ENCODE measurements around the gene ARHGEF19.
"Not testable (repeated sequence)": the region's sequence is repeated elsewhere in the genome, so short reads cannot be mapped to it uniquely, and the experiment has no call there.

The ARHGEF19 gene

DNA sequence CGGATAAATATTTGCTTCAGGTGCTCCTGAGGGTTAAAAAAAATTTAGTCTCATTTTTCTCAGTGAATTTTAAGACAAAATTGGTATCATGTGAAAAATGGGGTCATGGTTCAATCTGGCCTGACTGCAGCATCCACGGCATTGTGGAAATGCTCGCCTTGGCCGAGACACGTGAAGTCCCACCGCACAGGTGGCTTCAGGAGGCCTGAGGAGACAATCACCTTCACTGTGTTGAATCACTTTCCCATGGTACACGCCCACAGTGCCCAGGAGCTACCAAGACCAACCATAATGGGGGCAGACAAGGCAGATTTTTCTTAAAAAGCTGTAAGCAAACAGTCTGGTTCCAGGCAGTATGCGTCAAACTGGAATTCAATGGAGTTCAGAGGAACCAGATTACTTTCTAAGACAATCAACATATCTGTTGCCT lies 35.6 kb upstream of the ARHGEF19 start:
- Mint-ChIP-seq H3K4me1 (ENCODE audit: low read depth) (peaks cover 22% of the 10 kb centered on the region), H3K27me3 (no peaks in the 10 kb centered on the region), H3K27ac (no peak overlapping the region), H3K36me3 (no peaks in the 10 kb centered on the region), H3K9me3 (ENCODE audit: low read depth) (no peaks in the 10 kb centered on the region), H3K4me3 (no peak overlapping the region)

DNA sequence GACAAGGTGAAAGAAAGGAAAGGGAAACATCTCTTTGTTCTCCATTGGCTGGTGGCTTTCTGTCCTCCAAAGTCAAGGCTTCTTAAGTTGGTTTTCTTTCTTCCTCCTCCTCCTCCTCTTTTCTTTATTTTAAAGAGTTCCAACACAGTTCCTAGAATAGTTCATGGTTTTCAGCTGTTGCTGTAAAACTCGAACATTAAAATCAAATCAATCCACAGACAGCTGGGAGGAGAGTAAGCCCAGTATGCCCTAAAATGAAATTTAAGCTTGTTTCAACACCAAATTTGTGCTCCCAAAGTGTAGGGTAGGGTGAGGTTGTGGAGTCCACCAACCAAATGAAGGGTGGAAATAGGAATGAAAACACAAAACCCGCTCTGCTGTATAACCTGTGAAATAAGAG lies 35.0 kb upstream of the ARHGEF19 start:
- Mint-ChIP-seq H3K27me3 (no peaks in the 10 kb centered on the region), H3K4me3 (no peak overlapping the region), H3K27ac (peak overlapping the region; percentile 8), H3K36me3 (no peaks in the 10 kb centered on the region), H3K4me1 (ENCODE audit: low read depth) (peaks cover 22% of the 10 kb centered on the region), H3K9me3 (ENCODE audit: low read depth) (no peaks in the 10 kb centered on the region)

DNA sequence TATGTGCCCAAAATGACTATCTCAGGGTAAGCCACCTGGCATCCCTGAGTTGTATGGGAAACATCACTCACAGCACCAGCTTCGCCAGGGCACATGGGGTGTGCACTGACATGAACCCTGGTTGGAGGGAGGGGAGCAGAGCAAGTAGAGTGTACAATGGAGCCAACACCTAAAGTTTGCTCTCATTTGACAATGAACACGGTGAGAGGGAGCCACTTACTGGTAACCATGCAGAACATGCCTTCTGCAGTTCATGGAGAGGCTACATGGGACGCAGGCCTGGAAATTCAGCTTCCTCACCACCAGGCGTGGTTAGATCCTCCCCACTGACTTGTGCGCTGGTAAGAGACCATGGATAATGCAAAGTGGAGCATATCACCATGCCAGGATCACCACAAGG lies 34.5 kb upstream of the ARHGEF19 start:
- Mint-ChIP-seq H3K4me3 (no peak overlapping the region), H3K4me1 (ENCODE audit: low read depth) (peaks cover 22% of the 10 kb centered on the region), H3K27ac (no peak overlapping the region), H3K36me3 (no peaks in the 10 kb centered on the region), H3K27me3 (no peaks in the 10 kb centered on the region), H3K9me3 (ENCODE audit: low read depth) (no peaks in the 10 kb centered on the region)

DNA sequence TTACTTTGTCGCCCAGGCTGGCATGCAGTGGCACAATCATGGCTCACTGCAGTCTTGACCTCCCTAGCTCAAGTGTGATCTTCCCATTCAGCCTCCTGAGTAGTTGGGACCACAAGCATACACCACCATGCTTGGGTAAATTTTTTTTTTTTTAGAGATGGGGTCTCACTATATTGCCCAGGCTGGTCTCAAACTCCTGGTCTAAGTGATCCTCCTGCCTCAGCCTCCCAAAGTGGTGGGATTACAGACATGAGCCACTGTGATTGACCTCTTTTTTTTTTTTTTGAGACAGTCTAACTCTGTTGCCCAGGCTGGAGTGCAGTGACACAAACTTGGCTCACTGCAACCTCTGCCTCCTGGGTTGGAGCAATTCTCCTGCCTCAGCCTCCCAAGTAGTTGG lies 33.8 kb upstream of the ARHGEF19 start:
- H3K4me3 Mint-ChIP-seq; H3K36me3 Mint-ChIP-seq; H3K27ac Mint-ChIP-seq; H3K27me3 Mint-ChIP-seq; H3K9me3 Mint-ChIP-seq (ENCODE audit: low read depth): not testable (repeated sequence)
- H3K4me1 Mint-ChIP-seq (ENCODE audit: low read depth), result peaks cover 22% of the 10 kb centered on the region

DNA sequence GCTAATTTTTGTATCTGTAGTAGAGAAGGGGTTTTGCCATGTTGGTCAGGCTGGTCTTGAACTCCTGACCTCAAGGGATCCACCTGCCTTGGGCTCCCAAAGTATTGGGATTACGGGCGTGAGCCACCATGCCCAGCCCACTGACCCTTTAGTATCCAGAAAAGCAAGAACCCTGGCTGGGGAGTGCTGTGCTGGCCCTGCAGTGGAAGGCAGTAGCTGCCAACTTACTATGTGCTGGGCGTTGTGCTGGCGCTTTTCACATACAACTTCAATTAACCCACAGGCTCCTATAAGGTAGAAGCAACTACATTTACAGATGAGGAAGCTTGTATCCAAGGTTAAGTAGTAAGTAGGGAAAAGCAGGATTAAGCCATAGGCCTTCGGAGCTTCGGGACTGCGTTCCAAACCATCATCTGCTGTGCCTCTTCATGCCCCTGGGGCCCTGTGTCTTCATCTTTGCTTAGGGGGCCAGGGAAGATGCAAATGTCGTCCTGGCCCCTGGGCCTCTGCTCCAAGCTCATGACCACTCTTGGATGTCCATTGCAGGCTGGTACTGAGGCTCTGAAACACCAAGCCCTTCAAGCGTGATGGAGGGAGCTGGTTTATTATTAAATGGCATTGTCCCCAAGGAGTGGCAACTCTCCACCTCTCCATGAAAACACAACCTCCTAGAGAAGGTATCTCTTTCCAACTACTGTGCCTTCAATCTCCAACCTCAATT lies 33.2 kb upstream of the ARHGEF19 start:
- Mint-ChIP-seq H3K4me3 (no peak overlapping the region), H3K27ac (no peak overlapping the region), H3K9me3 (ENCODE audit: low read depth) (no peaks in the 10 kb centered on the region), H3K27me3 (no peaks in the 10 kb centered on the region), H3K36me3 (no peaks in the 10 kb centered on the region), H3K4me1 (ENCODE audit: low read depth) (peaks cover 22% of the 10 kb centered on the region)

DNA sequence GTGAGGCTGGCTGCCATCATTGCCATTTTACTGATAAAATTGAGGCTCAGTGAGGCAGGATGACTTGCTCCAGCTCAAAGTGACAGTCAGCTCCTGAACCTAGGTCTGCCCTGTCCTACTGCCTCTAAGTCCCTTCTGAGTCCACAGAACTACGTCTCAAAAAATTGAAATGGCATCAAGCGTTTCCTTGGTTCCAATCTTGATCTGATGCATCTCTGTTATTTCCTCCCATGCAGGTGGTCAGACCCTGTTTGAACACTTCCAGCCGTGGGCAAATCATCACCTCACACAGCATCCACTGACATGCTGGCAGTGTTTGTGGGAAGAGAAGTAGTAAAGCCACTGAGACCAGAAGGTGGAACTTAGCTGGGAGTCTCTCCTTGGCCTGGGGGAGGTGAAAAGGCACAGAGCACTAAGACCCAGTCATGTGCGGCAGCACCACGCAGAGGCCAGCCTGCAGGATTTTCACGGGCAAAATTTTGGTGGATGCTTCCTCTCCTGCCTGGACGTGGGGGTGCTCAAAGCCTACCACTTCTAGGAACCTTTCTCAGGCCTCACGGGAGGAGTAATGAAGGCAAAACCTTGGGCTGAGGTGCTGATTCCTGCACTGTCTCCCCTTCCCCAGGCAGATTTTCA lies 32.3 kb upstream of the ARHGEF19 start:
- Mint-ChIP-seq H3K36me3 (no peaks in the 10 kb centered on the region), H3K9me3 (ENCODE audit: low read depth) (no peaks in the 10 kb centered on the region), H3K4me1 (ENCODE audit: low read depth) (peaks cover 19% of the 10 kb centered on the region), H3K27me3 (no peaks in the 10 kb centered on the region), H3K4me3 (no peak overlapping the region), H3K27ac (no peak overlapping the region)

DNA sequence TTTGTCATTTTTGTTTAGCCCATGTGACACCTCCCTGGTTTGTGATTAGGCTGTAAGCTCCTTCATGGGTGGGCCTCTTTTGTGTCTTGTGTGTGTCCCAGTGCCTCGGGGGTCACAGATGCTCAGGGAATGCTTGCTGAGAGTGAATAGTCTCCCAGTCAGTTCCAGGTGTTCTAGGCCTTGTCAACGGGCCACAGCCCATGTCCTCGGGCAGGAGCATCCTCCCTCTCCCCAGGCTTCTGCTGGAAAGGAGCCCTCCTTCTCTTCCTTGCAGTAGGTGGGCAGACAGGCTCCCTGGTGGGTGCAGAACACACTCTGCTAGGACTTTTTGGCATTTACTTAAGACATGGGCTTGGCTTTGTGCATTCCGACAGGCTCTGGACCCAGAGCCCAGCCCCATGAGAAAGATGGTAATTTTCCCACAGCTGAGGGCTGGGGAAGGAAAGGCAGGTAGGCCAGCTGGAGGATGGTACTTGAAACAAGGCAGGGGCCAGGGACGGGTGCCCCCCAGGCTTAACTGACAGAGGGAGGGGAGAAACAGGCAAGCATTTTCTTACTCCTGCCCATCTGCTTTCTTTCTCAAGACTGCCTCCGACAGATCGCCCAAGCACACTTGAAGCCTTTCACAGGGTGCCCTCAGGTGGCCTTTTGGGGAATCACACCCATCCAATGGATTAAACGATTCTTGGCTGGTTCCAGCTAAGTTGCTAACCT lies 31.6 kb upstream of the ARHGEF19 start:
- Mint-ChIP-seq H3K9me3 (ENCODE audit: low read depth) (no peaks in the 10 kb centered on the region), H3K27me3 (no peaks in the 10 kb centered on the region), H3K27ac (no peak overlapping the region), H3K4me3 (no peak overlapping the region), H3K36me3 (no peaks in the 10 kb centered on the region), H3K4me1 (ENCODE audit: low read depth) (peaks cover 13% of the 10 kb centered on the region)

DNA sequence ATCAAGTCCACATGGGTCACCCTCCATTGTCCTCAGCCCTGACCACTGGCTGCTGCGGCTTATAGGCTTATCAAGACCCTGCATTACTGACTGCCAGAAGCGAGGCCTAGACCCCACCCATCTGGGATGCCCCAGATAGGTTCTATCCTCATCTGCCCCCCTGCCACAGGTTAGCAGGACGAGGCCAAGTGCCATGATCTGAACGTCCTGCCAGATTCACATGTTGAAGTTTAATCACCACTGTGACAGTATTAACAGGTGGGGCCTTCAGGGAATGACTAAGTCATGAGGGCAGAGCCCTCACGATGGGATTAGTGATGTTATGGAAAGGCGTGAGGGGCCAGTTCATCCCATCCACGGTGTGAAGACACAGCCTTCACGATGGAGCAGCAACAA lies 30.8 kb upstream of the ARHGEF19 start:
- H3K4me1 Mint-ChIP-seq (ENCODE audit: low read depth), result peaks cover 5% of the 10 kb centered on the region

DNA sequence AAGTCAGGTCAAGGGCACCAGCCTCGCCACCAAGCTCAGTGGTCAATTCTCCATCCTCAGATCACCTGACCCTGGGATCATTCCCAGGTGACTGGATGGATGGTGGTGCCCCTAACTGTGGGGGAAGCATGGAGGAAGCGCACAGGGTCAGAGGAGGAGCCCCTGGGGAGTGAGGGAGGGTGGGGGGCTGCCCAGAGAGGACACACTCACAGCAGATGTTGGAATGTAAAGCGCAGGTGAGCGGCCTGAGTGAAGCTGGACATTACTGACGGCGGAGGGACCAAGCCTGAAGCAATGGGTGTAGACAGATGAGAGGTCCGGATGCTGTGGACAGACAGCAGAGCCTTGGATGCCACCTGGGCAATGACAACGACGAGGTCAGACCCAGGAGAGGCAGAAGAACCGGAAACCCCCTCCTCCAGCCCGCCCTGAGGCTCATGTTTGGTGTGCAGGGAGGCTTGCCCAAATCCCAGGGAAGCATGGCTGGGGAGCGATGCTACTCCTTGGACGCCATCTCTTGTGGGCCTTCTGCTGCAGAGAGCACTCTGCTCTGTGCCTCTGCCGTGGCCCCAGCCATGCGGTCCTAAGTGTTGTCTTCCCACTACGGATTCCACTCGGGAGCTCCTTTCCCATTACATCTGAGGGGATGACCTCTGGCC lies 30.2 kb upstream of the ARHGEF19 start:
- Mint-ChIP-seq H3K27ac (no peak overlapping the region), H3K9me3 (ENCODE audit: low read depth) (no peaks in the 10 kb centered on the region), H3K4me3 (no peak overlapping the region), H3K4me1 (ENCODE audit: low read depth) (peaks cover 8% of the 10 kb centered on the region), H3K27me3 (no peaks in the 10 kb centered on the region), H3K36me3 (no peaks in the 10 kb centered on the region)

More for the DNA sequence above, 30.8 kb upstream of the ARHGEF19 start:
- no peaks in the 10 kb centered on the region for H3K36me3 Mint-ChIP-seq
- H3K4me3 Mint-ChIP-seq, result no peak overlapping the region
- no peak overlapping the region for H3K27ac Mint-ChIP-seq
- no peaks in the 10 kb centered on the region for H3K27me3 Mint-ChIP-seq
- no peaks in the 10 kb centered on the region for H3K9me3 Mint-ChIP-seq (ENCODE audit: low read depth)

DNA sequence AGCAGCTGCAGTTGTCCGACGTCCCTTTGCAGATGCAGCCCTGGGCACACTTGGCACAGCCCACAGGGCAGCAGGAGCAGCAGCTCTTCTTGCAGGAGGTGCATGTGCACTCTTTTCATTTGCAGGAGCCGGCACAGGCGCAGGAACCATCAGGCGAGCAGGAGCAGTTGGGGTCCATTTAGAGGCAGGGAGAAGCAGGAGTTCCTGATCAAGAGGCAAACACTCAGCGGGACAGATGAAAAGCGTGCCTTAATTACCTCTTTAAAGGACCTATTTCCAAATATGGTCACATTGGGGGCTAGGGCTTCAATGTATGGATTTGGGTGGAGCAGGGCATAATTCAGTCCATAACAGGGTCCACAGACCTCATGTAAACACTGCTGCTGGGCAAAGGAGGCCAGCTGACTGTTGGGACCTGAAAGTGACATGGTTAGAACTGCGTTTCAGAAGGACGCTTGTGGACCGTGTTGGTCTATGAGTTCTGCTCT lies 28.8 kb upstream of the ARHGEF19 start:
- Mint-ChIP-seq H3K27ac (no peak overlapping the region), H3K9me3 (ENCODE audit: low read depth) (no peaks in the 10 kb centered on the region), H3K36me3 (no peaks in the 10 kb centered on the region), H3K4me1 (ENCODE audit: low read depth) (peaks cover 14% of the 10 kb centered on the region), H3K27me3 (no peaks in the 10 kb centered on the region), H3K4me3 (no peak overlapping the region)

DNA sequence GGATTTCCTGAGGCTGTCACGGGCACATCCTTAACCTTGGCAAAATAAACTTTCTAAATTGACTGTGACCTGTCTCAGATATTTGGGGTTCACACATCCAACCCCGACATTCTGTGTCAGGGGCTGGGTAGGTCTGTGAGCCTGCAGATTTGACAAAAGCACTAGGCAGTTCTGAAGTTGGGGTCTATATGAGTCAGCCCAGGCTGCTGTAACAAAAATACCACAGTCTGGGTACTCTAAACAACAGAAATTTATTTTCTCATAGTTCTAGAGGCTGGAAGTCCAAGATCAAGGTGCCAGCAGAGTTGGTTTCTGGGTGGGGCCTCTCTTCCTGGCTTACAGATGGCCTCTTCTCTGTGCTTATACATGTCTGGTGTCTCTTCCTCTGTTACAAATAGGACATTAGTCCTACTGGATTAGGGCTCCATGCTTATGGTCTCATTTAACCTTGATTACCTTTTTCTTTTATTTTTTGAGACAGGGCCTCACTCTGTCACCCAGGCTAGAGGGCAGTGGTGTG lies 27.6 kb upstream of the ARHGEF19 start:
- Mint-ChIP-seq H3K4me3 (no peak overlapping the region), H3K36me3 (no peaks in the 10 kb centered on the region), H3K9me3 (ENCODE audit: low read depth) (no peaks in the 10 kb centered on the region), H3K27me3 (no peaks in the 10 kb centered on the region), H3K27ac (no peak overlapping the region), H3K4me1 (ENCODE audit: low read depth) (peaks cover 21% of the 10 kb centered on the region)

DNA sequence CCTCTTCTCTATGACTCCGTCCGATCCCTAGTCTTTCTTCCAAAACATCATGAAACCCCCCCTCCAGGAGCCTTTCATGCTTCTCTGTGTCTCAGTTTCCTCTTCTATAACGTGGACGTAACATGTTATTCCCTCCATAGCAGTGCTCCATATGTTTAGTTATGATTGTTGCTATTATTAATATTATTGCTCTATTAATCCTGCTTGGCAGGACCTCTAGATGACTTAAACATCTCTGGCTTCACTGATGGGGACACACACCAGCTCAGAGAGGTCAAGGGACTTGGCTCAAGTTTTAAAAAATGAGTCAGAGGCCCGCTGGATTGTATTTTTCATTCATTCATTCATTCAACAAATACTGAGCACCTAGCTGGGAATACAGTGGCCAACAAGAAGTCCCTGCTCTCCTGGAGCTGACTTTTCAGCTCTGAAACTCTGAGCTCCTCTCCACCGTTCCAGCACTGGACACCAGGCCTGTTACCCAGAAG lies 24.9 kb upstream of the ARHGEF19 start:
- H3K36me3 Mint-ChIP-seq, result no peaks in the 10 kb centered on the region
- peaks cover 20% of the 10 kb centered on the region for H3K4me1 Mint-ChIP-seq (ENCODE audit: low read depth)
- no peaks in the 10 kb centered on the region for H3K27me3 Mint-ChIP-seq
- H3K27ac Mint-ChIP-seq, result peak overlapping the region; percentile 89
- H3K9me3 Mint-ChIP-seq (ENCODE audit: low read depth), result no peaks in the 10 kb centered on the region
- H3K4me3 Mint-ChIP-seq, result peak overlapping the region; percentile 90

DNA sequence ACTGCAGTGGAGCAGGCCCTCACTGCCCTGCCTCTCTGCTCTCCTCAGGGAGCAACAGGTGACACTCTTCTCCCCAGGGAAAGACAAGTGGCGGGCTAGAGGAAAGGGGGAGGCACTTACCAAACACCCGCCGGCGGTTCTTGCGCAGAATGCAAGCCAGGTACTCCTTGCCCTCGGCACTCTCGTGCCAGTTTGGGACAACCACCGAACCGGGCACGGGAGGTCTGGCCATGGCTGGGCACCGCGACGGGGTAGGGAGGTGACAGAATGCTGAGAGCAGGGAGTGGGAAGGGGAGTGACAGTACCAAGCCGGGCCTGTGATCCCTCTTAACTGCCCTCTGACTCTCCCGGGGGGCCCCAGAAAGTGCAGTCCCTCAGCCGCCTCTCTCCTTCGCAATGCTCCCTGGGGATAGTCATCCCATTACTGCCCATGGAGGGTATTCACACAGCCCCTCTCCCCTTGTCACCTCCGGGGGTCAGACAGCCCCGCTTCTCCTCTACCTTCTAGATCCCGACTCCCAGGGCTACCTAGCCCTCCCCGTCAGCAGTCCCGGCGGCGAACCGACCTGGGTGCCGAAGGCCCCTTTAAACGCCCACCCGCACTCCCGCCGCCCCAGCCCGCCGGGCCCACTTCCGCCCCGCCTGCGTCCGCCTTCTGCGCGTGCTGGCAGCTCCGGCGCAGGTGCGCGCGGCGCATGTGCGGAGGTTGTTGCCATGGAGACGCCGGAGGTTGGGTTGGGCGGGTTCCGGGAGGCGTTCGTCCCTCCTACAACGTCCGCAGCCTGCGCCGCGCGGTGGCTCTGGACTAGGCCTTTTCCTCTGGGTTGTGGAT lies 24.3 kb upstream of the ARHGEF19 start, which contains the start of gene CPLANE2:
Gene CPLANE2 (minus strand): TSS at position 673 of the 832 bp plus-strand sequence. CDS start 441 bp downstream, at position 232.
- peak within 1 kb of the TSS; percentile 89 for H3K27ac Mint-ChIP-seq
- peaks cover 20% of the 10 kb centered on the region for H3K4me1 Mint-ChIP-seq (ENCODE audit: low read depth)
- no peaks in the 10 kb centered on the region for H3K9me3 Mint-ChIP-seq (ENCODE audit: low read depth)
- no peaks in the 10 kb centered on the region for H3K27me3 Mint-ChIP-seq
- H3K4me3 Mint-ChIP-seq, result peak within 1 kb of the TSS; percentile 90
- H3K36me3 Mint-ChIP-seq, result no peaks in the 10 kb centered on the region

All from activated naive CD8-positive, alpha-beta T cell (primary cell).